HEK293T (cell line): Measurements from ENCODE around the gene CMTM2.

Experiments
- ELF4 ChIP-seq: fragments of 450-650 bp; IDR thresholded peaks from 2 replicates; pipeline ENCODE4 v1.6.1; 2017; ENCODE audit warnings: antibody characterized with exemption
- HDGF ChIP-seq: fragments of 450-650 bp; IDR thresholded peaks from 2 replicates; pipeline ENCODE4 v1.6.1; 2017; ENCODE audit warnings: antibody characterized with exemption, borderline replicate concordance
- NFRKB ChIP-seq: fragments of 450-650 bp; IDR thresholded peaks from 2 replicates; pipeline ENCODE4 v1.6.1; 2016; ENCODE audit warnings: mild to moderate bottlenecking, moderate library complexity
- SP1 ChIP-seq: fragments of 450-650 bp; IDR thresholded peaks from 2 replicates; pipeline ENCODE4 v1.6.1; 2017
- SUZ12 ChIP-seq: fragments of 450-650 bp; IDR thresholded peaks from 2 replicates; pipeline ENCODE4 v1.6.1; 2016; ENCODE audit warnings: mild to moderate bottlenecking
- ZNF384 ChIP-seq: fragments of 450-650 bp; IDR thresholded peaks from 2 replicates; pipeline ENCODE4 v1.6.1; 2016

DNA sequence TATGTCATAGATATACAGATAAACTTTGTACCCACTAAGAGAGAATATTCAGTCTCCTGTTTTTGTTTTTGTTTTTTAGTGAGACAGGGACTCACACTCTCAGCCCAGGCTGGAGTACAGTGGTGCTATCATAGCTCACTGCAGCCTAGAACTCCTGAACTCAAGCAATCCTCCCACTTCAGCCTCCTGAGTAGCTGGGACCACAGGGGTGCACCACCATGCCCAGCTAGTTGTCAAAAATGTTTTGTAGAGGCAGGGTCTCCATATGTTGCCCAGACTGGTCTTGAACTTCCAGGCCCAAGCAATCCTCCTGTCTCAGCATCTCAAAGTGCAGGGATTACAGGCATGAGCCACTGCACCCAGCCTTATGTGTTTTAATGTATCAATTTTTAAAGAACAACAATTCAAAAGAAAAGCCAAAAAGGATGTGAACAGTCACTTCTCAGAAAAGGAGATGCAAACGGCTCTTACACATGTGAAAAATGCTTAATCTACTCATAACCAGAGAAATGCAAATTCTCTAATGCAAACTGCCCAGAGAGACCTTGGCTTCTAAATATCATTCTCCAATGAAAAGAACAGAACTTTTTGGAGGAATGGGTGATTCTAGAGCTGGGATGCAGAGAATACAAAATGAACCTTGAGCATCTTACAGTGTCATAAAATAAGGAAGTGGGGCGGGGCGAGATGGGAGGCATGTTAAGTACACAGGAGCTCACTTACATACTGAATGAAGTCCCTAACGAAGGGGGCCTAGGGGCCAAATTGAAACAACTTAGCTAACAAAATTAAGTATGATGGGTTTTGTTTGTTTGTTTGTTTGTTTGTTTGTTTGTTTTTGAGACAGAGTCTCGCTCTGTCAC, 18.0 kb downstream of the CMTM2 start:
- TF ChIP-seq HDGF (no peak), ZNF384 (no peak), SUZ12 (no peak), ELF4 (no peak), SP1 (no peak), NFRKB (no peak)
